Stimulated activated CD4-positive, alpha-beta T cell treated with anti-CD3 and anti-CD28 coated beads, Interleukin-1b, Interleukin-23, amount 100 ng/mL, for 24 hours (primary cell): ENCODE measurements around the gene BLNK.

ENCODE experiments used
- DNase-seq, 4 experiments: peaks; one replicate each; pipeline ENCODE4 v3.0.0-alpha.2; 2020; ENCODE audit warnings: low read depth in 4 of 4, low spot score in 1 of 4

BLNK gene

GRCh38 chr10:96289218-96289910 is 18.0 kb upstream of the BLNK start:
- DNase-seq, result no peak

- no peak for DNase-seq
These were observed 16.8 kb upstream of the BLNK start for GRCh38 chr10:96288151-96288621.

- DNase-seq, result no peak
These were observed 16.2 kb upstream of the BLNK start for GRCh38 chr10:96287392-96288105.

- DNase-seq, result no peak
These were observed 14.0 kb upstream of the BLNK start for GRCh38 chr10:96285331-96285752.

GRCh38 chr10:96283756-96284155 is 12.4 kb upstream of the BLNK start:
- DNase-seq, result no peak

- no peak for DNase-seq
These were observed 12.0 kb upstream of the BLNK start for GRCh38 chr10:96283351-96283750.

- DNase-seq, result no peak
These were observed 10.2 kb upstream of the BLNK start for GRCh38 chr10:96281444-96282029.

- DNase-seq, result no peak
These were observed 9.5 kb upstream of the BLNK start for GRCh38 chr10:96280859-96281258.

GRCh38 chr10:96279191-96279641 is 7.8 kb upstream of the BLNK start:
- no peak for DNase-seq

- no peak for DNase-seq
These were observed 5.5 kb upstream of the BLNK start for GRCh38 chr10:96276831-96277230.

GRCh38 chr10:96276426-96276825 is 5.1 kb upstream of the BLNK start:
- DNase-seq, result no peak

- no peak for DNase-seq
These were observed 4.5 kb upstream of the BLNK start for GRCh38 chr10:96275685-96276418.

GRCh38 chr10:96272316-96273280 is 1.2 kb upstream of the BLNK start:
- no peak for DNase-seq

- no peak for DNase-seq
These were observed 798 bp downstream of the BLNK start for GRCh38 chr10:96270571-96270970.

- no peak for DNase-seq
These were observed 1.7 kb downstream of the BLNK start for GRCh38 chr10:96269438-96270300.

- DNase-seq, result no peak
These were observed 2.9 kb downstream of the BLNK start for GRCh38 chr10:96268341-96268909.

GRCh38 chr10:96267234-96267705 is 4.1 kb downstream of the BLNK start:
- no peak for DNase-seq

GRCh38 chr10:96266118-96266770 is 5.1 kb downstream of the BLNK start:
- no peak for DNase-seq
